T-cell (primary cell): ENCODE data around the gene HAO2. TPM values are rescaled to one million over a fixed set of nuclear protein-coding genes. Genes with fewer than 3 reads are reported as not detected.

ENCODE experiments used
- ATAC-seq, 4 experiments: fragments of 200-7000 bp in 3 of 4; fragments of 150-1000 bp in 1 of 4; cut with Tn5 transposase; replicated peaks in 1 of 4; 1 replicate in 3 of 4; 2 replicates in 1 of 4; pipeline ENCODE4 v1.10.0; 2021; ENCODE audit warnings: moderate library complexity in 3 of 4, mild to moderate bottlenecking in 2 of 4, moderate number of reproducible peaks in 1 of 4
- CTCF ChIA-PET, 2 donors: fragments of 300-600 bp; sonication (Branson Sonifier 250); formaldehyde crosslinking; loops; one replicate each; lab custom pipeline; 2022; ENCODE audit warnings: antibody characterized with exemption in 2 of 2; lab: Charles Lee
- POLR2A ChIA-PET, 2 donors: fragments of 300-600 bp; sonication (Branson Sonifier 250); formaldehyde crosslinking; loops; one replicate each; lab custom pipeline; 2022; ENCODE audit warnings: antibody characterized with exemption in 2 of 2; lab: Charles Lee
- DNase-seq, 35 experiments: peaks; one replicate each; pipeline versions ENCODE4 v3.0.0 to v3.0.0-alpha.2; 2013 to 2023
- H3K27ac ChIP-seq: one replicate; pipeline ENCODE4 v1.5.1; 2013; ENCODE audit warnings: low read length
- H3K27me3 ChIP-seq, 2 experiments: replicated peaks in 1 of 2; 1 replicate in 1 of 2; 2 replicates in 1 of 2; pipeline versions ENCODE4 v1.6.1 to v1.7.0; 2013; ENCODE audit warnings: low read length in 1 of 2, mixed read lengths in 1 of 2; ENCODE audit not compliant: control insufficient read depth in 2 of 2, insufficient read depth in 2 of 2; ENCODE audit errors: extremely low read depth in 1 of 2
- H3K36me3 ChIP-seq, 2 donors: 1 replicate in 1 of 2; 2 replicates in 1 of 2; pipeline versions ENCODE4 v1.6.1 to v1.7.0; 2013; ENCODE audit warnings: low read length in 1 of 2; ENCODE audit not compliant: control insufficient read depth in 2 of 2, insufficient read depth in 1 of 2; ENCODE audit errors: extremely low read depth in 1 of 2
- H3K4me1 ChIP-seq, 2 experiments: 1 replicate in 1 of 2; 2 replicates in 1 of 2; pipeline versions ENCODE4 v1.6.1 to v1.7.0; 2013; ENCODE audit warnings: low read length in 2 of 2, mixed read lengths in 1 of 2; ENCODE audit not compliant: insufficient read depth in 2 of 2, control insufficient read depth in 1 of 2; ENCODE audit errors: extremely low read depth in 1 of 2
- H3K4me3 ChIP-seq, 2 donors: 1 replicate in 1 of 2; 2 replicates in 1 of 2; pipeline versions ENCODE4 v1.5.1 to v1.7.0; 2013; ENCODE audit warnings: mild to moderate bottlenecking in 2 of 2, low read length in 1 of 2, moderate library complexity in 1 of 2; ENCODE audit not compliant: control insufficient read depth in 1 of 2; ENCODE audit errors: extremely low read depth in 1 of 2
- H3K9me3 ChIP-seq: 2 replicates; pipeline ENCODE4 v1.7.0; 2013
- H3K27ac Mint-ChIP-seq, 2 donors: one replicate each; pipeline ENCODE4 v1.8.0; 2020 to 2021; ENCODE audit warnings: mild to moderate bottlenecking in 2 of 2, mixed read lengths in 2 of 2
- H3K27me3 Mint-ChIP-seq, 2 donors: one replicate each; pipeline ENCODE4 v1.8.0; 2021 to 2022; ENCODE audit warnings: mixed read lengths in 2 of 2
- H3K36me3 Mint-ChIP-seq: one replicate; pipeline ENCODE4 v1.8.0; 2021; ENCODE audit warnings: mixed read lengths
- H3K4me1 Mint-ChIP-seq, 3 donors: one replicate each; pipeline ENCODE4 v1.8.0; 2020 to 2022; ENCODE audit warnings: mixed read lengths in 3 of 3, mild to moderate bottlenecking in 1 of 3
- H3K4me3 Mint-ChIP-seq, 3 donors: one replicate each; pipeline ENCODE4 v1.8.0; 2020 to 2022; ENCODE audit warnings: mild to moderate bottlenecking in 3 of 3, mixed read lengths in 3 of 3, moderate library complexity in 3 of 3
- H3K9me3 Mint-ChIP-seq, 3 donors: one replicate each; pipeline ENCODE4 v1.8.0; 2020 to 2022; ENCODE audit warnings: mixed read lengths in 3 of 3
- WGBS: methylation state at CpG from one replicate; pipeline ENCODE4 v1.1.5; 2013; ENCODE audit warnings: missing lambda C conversion rate; ENCODE audit not compliant: insufficient coverage; 5-methylcytosine and 5-hydroxymethylcytosine counted together
- total RNA-seq, 35 experiments: library from RNA in 6 of 35; stranded (reverse) in 6 of 35; fragments of 120-200 nt in 1 of 35; gene quantifications; one replicate each; pipeline versions ENCODE4 v1.2.1 to v1.2.4 and lab custom pipeline; 2013 to 2026

The HAO2 gene
- total RNA-seq, 5 donors from 2014 or later (not counting 1 experiment from before 2014, with no cell fraction given): not detected

DNA sequence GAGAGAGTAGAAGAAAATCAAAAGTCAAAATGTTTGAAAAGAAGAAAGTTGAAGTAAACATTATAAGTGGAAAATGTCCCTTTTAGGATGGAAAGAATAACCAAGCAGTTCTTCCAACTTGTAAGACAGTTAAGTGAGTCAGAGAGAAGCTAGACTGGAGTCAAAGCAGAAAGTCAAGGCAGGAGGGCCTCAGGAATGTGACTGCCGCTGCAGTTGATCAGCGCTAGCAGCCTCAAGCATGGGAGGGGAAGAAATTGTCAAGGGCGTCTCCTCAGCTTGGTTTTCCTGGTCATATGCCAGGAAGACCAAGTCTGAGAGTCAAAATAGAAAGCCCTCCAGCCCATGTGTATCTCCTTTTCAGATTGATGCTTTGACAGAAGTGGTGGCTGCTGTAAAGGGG lies 23.2 kb downstream of the HAO2 start:
- no peak overlapping the region for H3K27ac Mint-ChIP-seq
- CTCF ChIA-PET: no interaction called here
- no peak overlapping the region for H3K4me3 ChIP-seq
- H3K4me3 Mint-ChIP-seq: no peak overlapping the region
- H3K9me3 ChIP-seq: no peaks in the 10 kb centered on the region
- no peaks in the 10 kb centered on the region for H3K4me1 Mint-ChIP-seq
- no peak overlapping the region for H3K27ac ChIP-seq
- POLR2A ChIA-PET: no interaction called here
- H3K4me1 ChIP-seq: no peaks in the 10 kb centered on the region
- H3K9me3 Mint-ChIP-seq: no peaks in the 10 kb centered on the region
- no peaks in the 10 kb centered on the region for H3K36me3 ChIP-seq
- H3K27me3 ChIP-seq: peaks cover 0 to 5% of the 10 kb centered on the region in 2 experiments
- H3K36me3 Mint-ChIP-seq: no peaks in the 10 kb centered on the region
- DNase-seq (no peak), ATAC-seq (no peak)
- WGBS: 100% methylated on average over 2 of the region's 3 CpGs
- H3K27me3 Mint-ChIP-seq: peaks cover 0 to 32% of the 10 kb centered on the region in 2 donors

DNA sequence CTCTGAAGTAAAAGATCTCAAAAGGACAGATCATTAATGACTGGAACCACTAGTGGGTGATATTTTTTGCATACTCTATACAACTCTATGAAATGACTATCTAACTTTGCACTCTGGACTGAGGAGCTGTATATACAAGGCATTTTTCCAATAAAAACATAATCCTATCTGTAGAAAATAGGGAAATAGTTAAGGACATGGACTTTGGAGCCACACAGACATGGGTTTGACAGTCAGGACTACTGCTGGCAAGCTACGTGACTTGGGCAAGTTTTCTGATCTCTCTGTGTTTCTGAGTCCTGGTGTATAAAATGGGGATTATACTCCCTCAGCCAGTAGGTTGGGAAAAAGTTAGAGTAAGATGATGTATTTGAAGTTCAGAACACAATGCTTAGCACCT lies 25.5 kb downstream of the HAO2 start:
- no CpG with 5 or more reads among the region's 1 CpG for WGBS
- no peaks in the 10 kb centered on the region for H3K9me3 Mint-ChIP-seq
- H3K27ac ChIP-seq: no peak overlapping the region

DNA sequence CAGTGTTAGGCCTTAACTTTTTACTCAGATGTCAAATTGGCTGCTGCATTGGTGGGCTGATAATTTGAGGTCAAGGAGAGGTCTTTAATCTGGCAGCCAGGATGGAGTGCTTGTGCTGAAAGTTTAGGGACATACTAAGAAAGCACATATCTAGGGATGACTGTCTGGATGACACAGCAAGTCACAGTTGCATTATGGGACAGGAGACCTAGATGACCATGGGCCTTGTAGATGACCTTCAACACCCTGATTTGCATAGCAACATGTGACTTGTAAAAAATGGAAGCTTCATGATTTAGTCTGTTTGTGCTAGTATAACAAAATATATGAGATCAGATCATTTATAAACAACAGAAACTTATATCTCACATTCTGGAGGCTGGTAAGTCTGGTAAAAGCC lies 28.4 kb downstream of the HAO2 start:
- Mint-ChIP-seq H3K4me1 (no peaks in the 10 kb centered on the region), H3K27me3 (peaks cover 0 to 23% of the 10 kb centered on the region in 2 donors), H3K36me3 (no peaks in the 10 kb centered on the region), H3K4me3 (no peak overlapping the region), H3K27ac (no peak overlapping the region), H3K9me3 (no peaks in the 10 kb centered on the region)
- ChIA-PET CTCF (no interaction called here), POLR2A (interaction anchor here in 1 of 2 donors (0.7 kb wide), 1 partner anchor 64 kb away, joined by 3 read pairs; no protein-coding TSS in a partner anchor)
- ATAC-seq: no peak
- DNase-seq: no peak
- Histone ChIP-seq H3K27me3 (peaks cover 0 to 3% of the 10 kb centered on the region in 2 experiments), H3K4me1 (no peaks in the 10 kb centered on the region), H3K36me3 (no peaks in the 10 kb centered on the region), H3K9me3 (no peaks in the 10 kb centered on the region), H3K27ac (no peak overlapping the region), H3K4me3 (no peak overlapping the region)

More for the DNA sequence above, 25.5 kb downstream of the HAO2 start:
- no peaks in the 10 kb centered on the region for H3K9me3 ChIP-seq
- peaks cover 0 to 32% of the 10 kb centered on the region in 2 donors for H3K27me3 Mint-ChIP-seq
- ChIA-PET POLR2A (no interaction called here), CTCF (no interaction called here)
- no peak for ATAC-seq
- H3K4me3 ChIP-seq: no peak overlapping the region
- H3K4me1 ChIP-seq: no peaks in the 10 kb centered on the region
- no peaks in the 10 kb centered on the region for H3K4me1 Mint-ChIP-seq
- DNase-seq: no peak
- no peaks in the 10 kb centered on the region for H3K36me3 Mint-ChIP-seq
- peaks cover 0 to 5% of the 10 kb centered on the region in 2 experiments for H3K27me3 ChIP-seq
- no peak overlapping the region for H3K27ac Mint-ChIP-seq
- H3K36me3 ChIP-seq: no peaks in the 10 kb centered on the region
- no peak overlapping the region for H3K4me3 Mint-ChIP-seq

DNA sequence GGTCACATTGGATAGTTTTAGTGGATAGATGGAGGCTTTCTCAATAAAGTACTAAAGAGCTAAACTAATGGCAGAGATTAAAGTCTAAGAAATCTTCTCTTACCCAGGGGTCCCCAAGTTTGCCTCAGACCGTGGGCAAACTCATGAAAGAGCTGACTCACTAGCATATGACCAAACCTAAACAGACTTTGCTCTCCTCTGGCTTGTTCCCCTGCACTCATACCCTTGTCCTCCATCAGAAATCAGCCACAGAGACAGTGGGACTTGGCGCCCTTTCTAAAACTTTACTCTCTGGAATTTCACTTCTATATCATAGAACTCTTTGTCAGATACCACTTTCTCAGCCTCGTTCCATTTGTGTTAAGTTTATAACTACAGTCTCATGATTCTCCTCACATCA lies 29.4 kb downstream of the HAO2 start:
- H3K4me1 ChIP-seq: no peaks in the 10 kb centered on the region
- Mint-ChIP-seq H3K4me1 (no peaks in the 10 kb centered on the region), H3K27me3 (peaks cover 5 to 22% of the 10 kb centered on the region in 2 donors), H3K9me3 (peaks cover 0 to 4% (median 0%) of the 10 kb centered on the region in 3 donors), H3K4me3 (no peak overlapping the region), H3K36me3 (no peaks in the 10 kb centered on the region), H3K27ac (no peak overlapping the region)
- no peaks in the 10 kb centered on the region for H3K36me3 ChIP-seq
- DNase-seq: no peak
- no peak overlapping the region for H3K4me3 ChIP-seq
- ChIA-PET CTCF (no interaction called here), POLR2A (no interaction called here)
- H3K27ac ChIP-seq: no peak overlapping the region
- WGBS: 55% methylated on average over 1 of the region's 3 CpGs
- no peaks in the 10 kb centered on the region for H3K9me3 ChIP-seq
- peaks cover 0 to 2% of the 10 kb centered on the region in 2 experiments for H3K27me3 ChIP-seq
- ATAC-seq: no peak

DNA sequence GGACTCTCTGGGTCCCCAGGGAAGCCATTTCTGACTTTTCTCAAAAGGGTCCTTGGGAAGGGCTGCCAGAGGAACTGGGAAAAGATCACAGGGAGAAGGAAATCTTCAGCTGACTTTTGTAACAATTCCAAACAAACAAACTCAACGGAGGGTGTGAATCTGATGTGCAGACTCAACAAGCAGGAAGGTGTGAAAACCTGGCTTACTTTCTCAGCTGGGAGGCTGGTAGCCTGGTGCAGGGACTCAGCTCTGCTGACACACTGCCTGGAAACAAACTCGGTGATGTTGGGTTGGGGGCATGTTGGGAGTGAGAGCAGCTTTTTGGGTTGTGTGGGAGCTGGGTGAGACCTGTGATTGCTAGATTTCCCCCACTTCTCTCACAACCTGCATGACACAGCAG lies 36.2 kb downstream of the HAO2 start:
- Histone ChIP-seq H3K36me3 (no peaks in the 10 kb centered on the region), H3K27me3 (peaks cover 0 to 9% of the 10 kb centered on the region in 2 experiments), H3K9me3 (no peaks in the 10 kb centered on the region), H3K4me1 (no peaks in the 10 kb centered on the region), H3K4me3 (no peak overlapping the region), H3K27ac (no peak overlapping the region)
- no peak overlapping the region for H3K27ac Mint-ChIP-seq
- H3K27me3 Mint-ChIP-seq: peaks cover 15 to 26% of the 10 kb centered on the region in 2 donors
- no peak overlapping the region for H3K4me3 Mint-ChIP-seq
- ChIA-PET CTCF (no interaction called here), POLR2A (no interaction called here)
- H3K36me3 Mint-ChIP-seq: no peaks in the 10 kb centered on the region
- no peaks in the 10 kb centered on the region for H3K4me1 Mint-ChIP-seq
- WGBS: no CpG with 5 or more reads among the region's 2 CpGs
- peaks cover 11 to 22% (median 15%) of the 10 kb centered on the region in 3 donors for H3K9me3 Mint-ChIP-seq
- ATAC-seq: no peak
- DNase-seq: no peak

DNA sequence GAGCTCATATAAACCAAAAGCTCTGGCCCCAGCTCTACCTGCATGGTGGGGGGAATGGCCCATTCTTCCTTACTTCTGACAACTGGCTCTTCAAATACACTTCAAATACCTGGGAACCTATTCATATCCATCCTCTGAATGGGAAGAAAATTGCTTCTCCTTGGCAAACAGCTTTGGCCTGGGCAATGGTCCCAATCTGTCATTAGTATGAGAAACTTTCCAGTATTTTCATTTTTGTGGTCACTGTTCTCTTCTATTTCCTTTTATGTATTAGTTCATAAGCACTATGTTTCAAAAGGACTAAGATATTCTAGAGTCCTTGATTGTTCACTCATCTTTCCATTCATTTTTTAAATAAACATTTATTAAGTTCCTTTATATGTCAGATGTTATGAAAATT lies 41.1 kb downstream of the HAO2 start:
- Histone ChIP-seq H3K36me3 (no peaks in the 10 kb centered on the region), H3K4me1 (no peaks in the 10 kb centered on the region), H3K27me3 (peaks cover 0 to 7% of the 10 kb centered on the region in 2 experiments), H3K27ac (no peak overlapping the region), H3K9me3 (no peaks in the 10 kb centered on the region), H3K4me3 (no peak overlapping the region)
- Mint-ChIP-seq H3K36me3 (no peaks in the 10 kb centered on the region), H3K9me3 (peaks cover 11 to 18% (median 16%) of the 10 kb centered on the region in 3 donors), H3K27me3 (peaks cover 6 to 11% of the 10 kb centered on the region in 2 donors), H3K27ac (no peak overlapping the region), H3K4me3 (no peak overlapping the region), H3K4me1 (no peaks in the 10 kb centered on the region)
- ChIA-PET POLR2A (no interaction called here), CTCF (no interaction called here)
- ATAC-seq (no peak), DNase-seq (no peak)

DNA sequence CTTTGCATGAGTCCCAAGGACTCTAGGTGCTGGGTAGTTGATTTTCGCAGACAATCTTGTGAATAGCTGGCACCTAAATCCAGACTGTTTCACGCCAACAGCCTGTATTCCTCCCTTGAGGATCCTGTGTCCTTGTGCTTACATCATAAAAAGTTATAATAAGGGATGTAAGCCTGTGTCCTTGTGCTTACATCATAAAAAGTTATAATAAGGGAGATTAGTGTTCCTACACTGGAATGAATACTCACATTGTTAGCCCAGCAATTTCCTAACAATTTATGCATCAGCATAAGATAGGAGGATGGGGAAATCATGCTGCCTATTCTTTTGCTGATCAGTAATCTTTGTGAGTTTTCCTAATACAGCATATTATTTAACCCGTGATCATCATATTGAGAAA lies 42.4 kb downstream of the HAO2 start:
- DNase-seq: no peak
- 80% methylated on average over 1 of the region's 3 CpGs for WGBS
- H3K27me3 ChIP-seq: no peaks in the 10 kb centered on the region
- H3K4me3 Mint-ChIP-seq: no peak overlapping the region
- H3K9me3 ChIP-seq: no peaks in the 10 kb centered on the region
- H3K27ac Mint-ChIP-seq: no peak overlapping the region
- H3K4me3 ChIP-seq: no peak overlapping the region
- no peaks in the 10 kb centered on the region for H3K36me3 Mint-ChIP-seq
- H3K4me1 Mint-ChIP-seq: no peaks in the 10 kb centered on the region
- ChIA-PET CTCF (no interaction called here), POLR2A (no interaction called here)
- no peak overlapping the region for H3K27ac ChIP-seq
- ATAC-seq: no peak
- H3K27me3 Mint-ChIP-seq: peaks cover 0 to 10% of the 10 kb centered on the region in 2 donors
- no peaks in the 10 kb centered on the region for H3K4me1 ChIP-seq
- no peaks in the 10 kb centered on the region for H3K36me3 ChIP-seq
- H3K9me3 Mint-ChIP-seq: peaks cover 11 to 18% (median 16%) of the 10 kb centered on the region in 3 donors
